IMR-90 (cell line): ENCODE results near the gene CPT1A. TPM values are rescaled to one million over a fixed set of nuclear protein-coding genes. Genes with fewer than 3 reads are reported as not detected.

Source experiments
- ATAC-seq: fragments of 200-7000 bp; cut with Tn5 transposase; 2 replicates; pipeline ENCODE4 v1.9.1; 2020; ENCODE audit warnings: low read depth, mild to moderate bottlenecking, moderate library complexity
- BruUV-seq: library from RNA; stranded (reverse); fragments of 400-500 nt; replicated peaks from 2 replicates; lab custom pipeline; 2021; lab: Mats Ljungman, UMichigan
- CTCF ChIA-PET: fragments of 300-600 bp; formaldehyde crosslinking; extraction: SDS; loops from one replicate; lab custom pipeline; 2021; ENCODE audit warnings: antibody characterized with exemption; lab: Yijun Ruan, JAX
- POLR2A ChIA-PET: fragments of 300-600 bp; sonication (Branson Sonifier 250); formaldehyde crosslinking; loops from one replicate; lab custom pipeline; 2022; ENCODE audit warnings: antibody characterized with exemption; ENCODE audit not compliant: unreplicated experiment; lab: Charles Lee
- DNase-seq: peaks from one replicate; pipeline ENCODE4 v3.0.0; 2013
- H2AFZ ChIP-seq: replicated peaks from 2 replicates; pipeline ENCODE3; 2013; ENCODE audit warnings: low read length, mild to moderate bottlenecking; ENCODE audit not compliant: poor library complexity
- H2AK5ac ChIP-seq: 2 replicates; pipeline ENCODE4 v1.6.1; 2013; ENCODE audit warnings: low read depth, low read length, inconsistent platforms
- H2AK9ac ChIP-seq: replicated peaks from 2 replicates; pipeline ENCODE3; 2013; ENCODE audit warnings: mild to moderate bottlenecking, low read depth, low read length, moderate library complexity; ENCODE audit not compliant: poor library complexity
- H2BK120ac ChIP-seq: 2 replicates; pipeline ENCODE4 v1.6.1; 2013; ENCODE audit warnings: low read depth, low read length, inconsistent platforms
- H2BK15ac ChIP-seq: 3 replicates; pipeline ENCODE4 v1.6.1; 2013; ENCODE audit warnings: low read depth, low read length, inconsistent platforms
- H2BK20ac ChIP-seq: 2 replicates; pipeline ENCODE4 v1.6.1; 2013; ENCODE audit warnings: low read depth, mild to moderate bottlenecking, inconsistent platforms, low read length, moderate library complexity
- H2BK5ac ChIP-seq: 2 replicates; pipeline ENCODE4 v1.6.1; 2013; ENCODE audit warnings: mild to moderate bottlenecking, low read depth, low read length, inconsistent platforms; ENCODE audit not compliant: poor library complexity, severe bottlenecking
- H3K14ac ChIP-seq: replicated peaks from 2 replicates; pipeline ENCODE4 v1.6.1; 2013; ENCODE audit warnings: low read depth, low read length, inconsistent platforms
- H3K18ac ChIP-seq: 2 replicates; pipeline ENCODE4 v1.6.1; 2013; ENCODE audit warnings: low read depth, low read length, control low read depth
- H3K23ac ChIP-seq: 2 replicates; pipeline ENCODE4 v1.6.1; 2013; ENCODE audit warnings: low read depth, low read length, inconsistent platforms
- H3K27ac ChIP-seq: 2 replicates; pipeline ENCODE4 v1.5.1; 2013; ENCODE audit warnings: mild to moderate bottlenecking, control low read depth, low read length; ENCODE audit not compliant: insufficient read depth
- H3K27me3 ChIP-seq: 2 replicates; pipeline ENCODE4 v1.6.1; 2013; ENCODE audit warnings: low read length; ENCODE audit not compliant: control insufficient read depth, insufficient read depth
- H3K36me3 ChIP-seq: 2 replicates; pipeline ENCODE4 v1.6.1; 2013; ENCODE audit warnings: low read length, mixed read lengths; ENCODE audit not compliant: control insufficient read depth, insufficient read depth
- H3K4ac ChIP-seq: 2 replicates; pipeline ENCODE4 v1.6.1; 2013; ENCODE audit warnings: low read depth, low read length, inconsistent platforms
- H3K4me1 ChIP-seq: 2 replicates; pipeline ENCODE4 v1.6.1; 2013; ENCODE audit warnings: low read length, mixed read lengths; ENCODE audit not compliant: control insufficient read depth, insufficient read depth
- H3K4me2 ChIP-seq: 2 replicates; pipeline ENCODE4 v1.6.1; 2013; ENCODE audit warnings: low read depth, mild to moderate bottlenecking, control low read depth, low read length, moderate library complexity
- H3K4me3 ChIP-seq: 2 replicates; pipeline ENCODE4 v1.5.1; 2013; ENCODE audit warnings: low read depth, mild to moderate bottlenecking, control low read depth, low read length, moderate library complexity; ENCODE audit not compliant: insufficient read depth
- H3K56ac ChIP-seq: 2 replicates; pipeline ENCODE4 v1.6.1; 2013; ENCODE audit warnings: low read length, inconsistent platforms; ENCODE audit not compliant: insufficient read depth; ENCODE audit errors: extremely low read depth
- H3K79me1 ChIP-seq, 2 experiments: 2 replicates each; pipeline ENCODE4 v1.6.1; 2013; ENCODE audit warnings: low read length in 2 of 2, inconsistent platforms in 1 of 2, low read depth in 1 of 2
- H3K9ac ChIP-seq: 2 replicates; pipeline ENCODE4 v1.6.1; 2013; ENCODE audit warnings: low read depth, low read length, control low read depth
- H3K9me1 ChIP-seq: 2 replicates; pipeline ENCODE4 v1.6.1; 2013; ENCODE audit warnings: low read length, inconsistent platforms; ENCODE audit not compliant: insufficient read depth
- H3K9me3 ChIP-seq: 2 replicates; pipeline ENCODE4 v1.6.1; 2013; ENCODE audit warnings: low read length; ENCODE audit not compliant: control insufficient read depth, insufficient read depth
- H4K20me1 ChIP-seq: 2 replicates; pipeline ENCODE4 v1.6.1; 2013; ENCODE audit warnings: low read length, inconsistent platforms; ENCODE audit not compliant: insufficient read depth
- H4K5ac ChIP-seq: 2 replicates; pipeline ENCODE4 v1.6.1; 2013; ENCODE audit warnings: mild to moderate bottlenecking, low read depth, low read length, control low read depth
- H4K8ac ChIP-seq, 2 experiments: 2 replicates each; pipeline ENCODE4 v1.6.1; 2013; ENCODE audit warnings: low read depth in 2 of 2, low read length in 2 of 2, control low read depth in 1 of 2, inconsistent platforms in 1 of 2
- H4K91ac ChIP-seq: 2 replicates; pipeline ENCODE4 v1.6.1; 2013; ENCODE audit warnings: low read depth, low read length, inconsistent platforms; ENCODE audit not compliant: insufficient read depth
- BHLHE40 ChIP-seq: fragments of 150-350 bp; IDR thresholded peaks from 2 replicates; pipeline ENCODE4 v1.6.1; 2016; ENCODE audit warnings: mild to moderate bottlenecking, low read depth, low read length
- CHD1 ChIP-seq: IDR thresholded peaks from 2 replicates; pipeline ENCODE4 v1.6.1; 2012; ENCODE audit warnings: low read depth, low read length, improper control_type of control experiment
- FOS ChIP-seq: fragments of 150-350 bp; IDR thresholded peaks from 2 replicates; pipeline ENCODE4 v1.6.1; 2016; ENCODE audit warnings: low read depth, low read length
- MAFK ChIP-seq: IDR thresholded peaks from 2 replicates; pipeline ENCODE4 v1.6.1; 2012; ENCODE audit warnings: low read depth, low read length, improper control_type of control experiment
- MAZ ChIP-seq: IDR thresholded peaks from 2 replicates; pipeline ENCODE4 v1.6.1; 2012; ENCODE audit warnings: low read depth, mild to moderate bottlenecking, low read length, improper control_type of control experiment, moderate library complexity, borderline replicate concordance
- MXI1 ChIP-seq: IDR thresholded peaks from 2 replicates; pipeline ENCODE4 v1.6.1; 2012; ENCODE audit warnings: low read depth, mild to moderate bottlenecking, low read length, moderate library complexity, borderline replicate concordance
- NFE2L2 ChIP-seq: fragments of 150-350 bp; IDR thresholded peaks from 2 replicates; pipeline ENCODE4 v1.6.1; 2016; ENCODE audit warnings: low read depth, mild to moderate bottlenecking, low read length
- POLR2A ChIP-seq: IDR thresholded peaks from 2 replicates; pipeline ENCODE4 v1.6.1; 2012; ENCODE audit warnings: mild to moderate bottlenecking, low read depth, low read length
- RAD21 ChIP-seq: IDR thresholded peaks from 2 replicates; pipeline ENCODE4 v1.6.1; 2012; ENCODE audit warnings: low read length, improper control_type of control experiment
- RFX5 ChIP-seq: IDR thresholded peaks from 2 replicates; pipeline ENCODE4 v1.8.0; 2012; ENCODE audit warnings: low read depth, mild to moderate bottlenecking, low read length, moderate library complexity
- SMC3 ChIP-seq: fragments of 150-350 bp; IDR thresholded peaks from 2 replicates; pipeline ENCODE4 v1.6.1; 2016; ENCODE audit warnings: low read depth, mild to moderate bottlenecking, antibody characterized with exemption, low read length, moderate library complexity
- WGBS, 2 experiments: methylation state at CpG; one replicate each; pipeline versions ENCODE4 v1.1.5 to v1.1.7; 2013; ENCODE audit warnings: missing lambda C conversion rate in 2 of 2; ENCODE audit not compliant: insufficient read length in 1 of 2; ENCODE audit errors: extremely low coverage in 2 of 2; 5-methylcytosine and 5-hydroxymethylcytosine counted together
- dilution Hi-C: fragments of 300-500 bp; cut with HindIII; formaldehyde crosslinking; loops from one replicate; pipeline ENCODE4 v1.14.3; 2018; ENCODE audit warnings: low sequenced_read_pairs; ENCODE audit not compliant: unreplicated experiment
- in situ Hi-C: fragments of 300-500 bp; cut with MboI; formaldehyde crosslinking; loops from 3 replicates; pipeline ENCODE4 v1.14.3; 2019; ENCODE audit warnings: low sequenced_read_pairs, inconsistent platforms, mixed read lengths
- intact Hi-C: fragments of 100-400 bp; cut with micrococcal nuclease; formaldehyde crosslinking; loops from 2 replicates; pipeline ENCODE4 v1.10.0; 2022
- polyA plus RNA-seq, 3 experiments: library from polyadenylated mRNA; depleted of rRNA; stranded (reverse); fragments of >200 nt; gene quantifications; 2 replicates each; pipeline ENCODE4 v1.2.3, GENCODE V29; 2012; ENCODE audit warnings: low replicate concordance in 1 of 3
- total RNA-seq: library from RNA; depleted of rRNA; stranded (reverse); fragments of >200 nt; gene quantifications from 2 replicates; pipeline ENCODE4 v1.2.3, GENCODE V29; 2012
- TF ChIP-seq, protein P1 (sequence below): fragments of 150-350 bp; IDR thresholded peaks from 2 replicates; pipeline ENCODE4 v1.6.1; 2016; ENCODE audit warnings: low read depth, mild to moderate bottlenecking, low read length, moderate library complexity, borderline replicate concordance
- TF ChIP-seq, protein P2 (sequence below): fragments of 150-350 bp; IDR thresholded peaks from 2 replicates; pipeline ENCODE4 v1.6.1; 2017; ENCODE audit warnings: mild to moderate bottlenecking, antibody characterized with exemption, low read length, low read depth
- TF ChIP-seq, protein P3 (sequence below): conservative IDR thresholded peaks from 2 replicates; pipeline ENCODE4 v1.5.1; 2012; ENCODE audit warnings: mild to moderate bottlenecking, low read depth, low read length, improper control_type of control experiment

CPT1A gene
- total and polyA plus RNA-seq, 2 of the 4 experiments (the other 2 are of a cell fraction) = 15.4 to 21.3 TPM

DNA sequence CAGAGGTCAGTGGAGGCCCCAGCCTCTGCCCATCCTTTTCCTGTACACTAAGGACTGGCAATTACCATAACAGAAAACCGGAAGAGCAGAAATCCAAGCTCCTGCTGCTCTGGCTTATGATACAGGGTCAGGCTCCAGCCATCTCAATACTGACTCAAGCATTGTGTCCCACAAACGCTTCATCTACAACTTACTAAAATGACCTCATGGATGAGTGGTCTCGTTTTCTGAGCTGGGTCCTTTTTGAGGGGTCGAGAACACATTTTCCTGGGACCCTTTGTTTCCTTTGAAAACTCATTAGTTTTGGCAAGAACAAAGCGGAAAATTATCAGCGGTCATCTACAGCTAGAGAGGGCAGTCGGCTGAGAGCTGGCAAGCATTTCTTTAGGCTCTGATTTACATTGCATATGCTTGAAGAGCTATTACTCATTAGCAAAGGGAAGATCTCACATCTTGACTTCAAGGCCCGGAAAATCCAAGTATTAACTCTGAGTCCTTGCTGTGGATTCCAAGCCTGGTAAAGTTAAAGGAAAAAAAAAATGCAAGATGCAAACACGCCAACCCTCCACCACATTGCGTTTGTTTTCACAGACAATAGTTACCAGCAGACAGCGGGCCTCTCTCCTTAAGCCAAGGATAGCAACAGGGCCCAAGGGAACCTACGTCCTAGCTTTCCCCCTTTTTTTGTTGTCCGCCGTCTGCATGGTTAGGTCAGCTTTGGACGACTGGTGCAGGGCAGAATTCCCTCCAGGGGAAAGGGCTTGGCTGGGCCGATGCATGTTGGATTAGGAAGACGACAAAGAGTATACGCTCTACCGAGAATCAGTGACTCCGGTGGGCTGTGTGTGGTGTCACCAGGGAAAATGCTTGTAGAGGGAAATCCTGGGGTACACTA, 92.2 kb downstream of the CPT1A start:
- no peak overlapping the region for H3K4me2 ChIP-seq
- peak; percentile 12 for DNase-seq
- POLR2A ChIA-PET = no interaction called here

More for the DNA sequence above, 92.2 kb downstream of the CPT1A start:
- WGBS, 2 experiments = 79% methylated on average over 6 of the region's 20 CpGs; no CpG with 5 or more reads in 1 of the 2 experiments
- CTCF ChIA-PET = interaction anchor here (1.2 kb wide), 1 partner anchor 8 kb away, joined by 3 read pairs; no protein-coding TSS in a partner anchor
- H3K9ac ChIP-seq = no peak overlapping the region
- H3K79me1 ChIP-seq = no peaks in the 10 kb centered on the region
- H2AK9ac ChIP-seq = no peak overlapping the region
- intact Hi-C loops (no loop called here), in situ Hi-C loops (no loop called here), dilution Hi-C loops (no loop called here)
- H3K36me3 ChIP-seq = peaks cover 4% of the 10 kb centered on the region; the same call in 1 of the 2 replicates
- H2AFZ ChIP-seq = no peak overlapping the region
- no peak overlapping the region for H4K8ac ChIP-seq
- H3K56ac ChIP-seq = no peak overlapping the region
- H3K27ac ChIP-seq = no peak overlapping the region
- no TSS peak for BruUV-seq
- no peaks in the 10 kb centered on the region for H3K4me1 ChIP-seq
- H3K9me3 ChIP-seq = no peaks in the 10 kb centered on the region
- H3K4me3 ChIP-seq = no peak overlapping the region
- no peak overlapping the region for H3K23ac ChIP-seq
- H4K91ac ChIP-seq = no peak overlapping the region
- no peaks in the 10 kb centered on the region for H4K20me1 ChIP-seq
- no peak overlapping the region for H3K18ac ChIP-seq
- H3K27me3 ChIP-seq = no peaks in the 10 kb centered on the region
- H3K4ac ChIP-seq = no peak overlapping the region
- H4K5ac ChIP-seq = no peak overlapping the region
- H2BK120ac ChIP-seq = no peak overlapping the region
- no peaks in the 10 kb centered on the region for H3K9me1 ChIP-seq
- no peak for ATAC-seq
- no peak for TF ChIP-seq BHLHE40
- TF ChIP-seq NFE2L2 = no peak
- TF ChIP-seq RAD21 = no peak
- no peak for TF ChIP-seq POLR2A
- TF ChIP-seq, protein P1, sequence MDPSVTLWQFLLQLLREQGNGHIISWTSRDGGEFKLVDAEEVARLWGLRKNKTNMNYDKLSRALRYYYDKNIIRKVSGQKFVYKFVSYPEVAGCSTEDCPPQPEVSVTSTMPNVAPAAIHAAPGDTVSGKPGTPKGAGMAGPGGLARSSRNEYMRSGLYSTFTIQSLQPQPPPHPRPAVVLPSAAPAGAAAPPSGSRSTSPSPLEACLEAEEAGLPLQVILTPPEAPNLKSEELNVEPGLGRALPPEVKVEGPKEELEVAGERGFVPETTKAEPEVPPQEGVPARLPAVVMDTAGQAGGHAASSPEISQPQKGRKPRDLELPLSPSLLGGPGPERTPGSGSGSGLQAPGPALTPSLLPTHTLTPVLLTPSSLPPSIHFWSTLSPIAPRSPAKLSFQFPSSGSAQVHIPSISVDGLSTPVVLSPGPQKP = no peak
- TF ChIP-seq, protein P2, sequence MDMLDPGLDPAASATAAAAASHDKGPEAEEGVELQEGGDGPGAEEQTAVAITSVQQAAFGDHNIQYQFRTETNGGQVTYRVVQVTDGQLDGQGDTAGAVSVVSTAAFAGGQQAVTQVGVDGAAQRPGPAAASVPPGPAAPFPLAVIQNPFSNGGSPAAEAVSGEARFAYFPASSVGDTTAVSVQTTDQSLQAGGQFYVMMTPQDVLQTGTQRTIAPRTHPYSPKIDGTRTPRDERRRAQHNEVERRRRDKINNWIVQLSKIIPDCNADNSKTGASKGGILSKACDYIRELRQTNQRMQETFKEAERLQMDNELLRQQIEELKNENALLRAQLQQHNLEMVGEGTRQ = no peak
- TF ChIP-seq MAFK = no peak
- no peak for TF ChIP-seq FOS
- no peak for TF ChIP-seq MXI1
- TF ChIP-seq RFX5 = no peak
- no peak for TF ChIP-seq CHD1
- TF ChIP-seq, protein P3, sequence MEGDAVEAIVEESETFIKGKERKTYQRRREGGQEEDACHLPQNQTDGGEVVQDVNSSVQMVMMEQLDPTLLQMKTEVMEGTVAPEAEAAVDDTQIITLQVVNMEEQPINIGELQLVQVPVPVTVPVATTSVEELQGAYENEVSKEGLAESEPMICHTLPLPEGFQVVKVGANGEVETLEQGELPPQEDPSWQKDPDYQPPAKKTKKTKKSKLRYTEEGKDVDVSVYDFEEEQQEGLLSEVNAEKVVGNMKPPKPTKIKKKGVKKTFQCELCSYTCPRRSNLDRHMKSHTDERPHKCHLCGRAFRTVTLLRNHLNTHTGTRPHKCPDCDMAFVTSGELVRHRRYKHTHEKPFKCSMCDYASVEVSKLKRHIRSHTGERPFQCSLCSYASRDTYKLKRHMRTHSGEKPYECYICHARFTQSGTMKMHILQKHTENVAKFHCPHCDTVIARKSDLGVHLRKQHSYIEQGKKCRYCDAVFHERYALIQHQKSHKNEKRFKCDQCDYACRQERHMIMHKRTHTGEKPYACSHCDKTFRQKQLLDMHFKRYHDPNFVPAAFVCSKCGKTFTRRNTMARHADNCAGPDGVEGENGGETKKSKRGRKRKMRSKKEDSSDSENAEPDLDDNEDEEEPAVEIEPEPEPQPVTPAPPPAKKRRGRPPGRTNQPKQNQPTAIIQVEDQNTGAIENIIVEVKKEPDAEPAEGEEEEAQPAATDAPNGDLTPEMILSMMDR = no peak
- TF ChIP-seq MAZ = no peak
- TF ChIP-seq SMC3 = no peak
- H2BK20ac ChIP-seq = no peak overlapping the region
- H2BK15ac ChIP-seq = no peak overlapping the region
- H2BK5ac ChIP-seq = no peak overlapping the region
- H2AK5ac ChIP-seq = no peak overlapping the region
- H3K14ac ChIP-seq = no peak overlapping the region
